Activated CD4-positive, CD25-positive, alpha-beta regulatory T cell treated with anti-CD3 and anti-CD28 coated beads, Interleukin-2, amount 50 U/mL, for 72 hours (primary cell): ENCODE results near the gene BRPF1.

ENCODE experiments used
- DNase-seq: peaks from one replicate; pipeline ENCODE4 v3.0.0; 2021

The BRPF1 gene

DNA sequence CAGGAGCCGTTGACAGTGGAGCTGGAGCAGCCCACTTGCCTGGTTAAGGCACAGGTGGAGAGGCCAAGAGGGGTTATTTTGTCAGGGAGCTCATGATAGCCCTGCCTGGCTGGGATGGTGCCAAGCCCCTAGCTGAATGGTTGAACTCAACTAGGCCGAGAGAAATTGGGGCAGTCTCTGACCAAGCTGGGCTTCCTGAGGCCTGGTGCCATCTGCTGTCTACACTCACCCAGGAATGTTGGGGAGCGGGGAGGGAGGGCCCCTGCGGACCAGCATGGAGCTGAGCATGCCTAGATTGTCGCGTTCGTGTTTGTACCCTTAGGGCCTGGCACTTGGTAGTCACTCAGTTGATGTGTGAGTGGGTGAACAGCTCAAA, 1.2 kb downstream of the BRPF1 start:
- no peak for DNase-seq

DNA sequence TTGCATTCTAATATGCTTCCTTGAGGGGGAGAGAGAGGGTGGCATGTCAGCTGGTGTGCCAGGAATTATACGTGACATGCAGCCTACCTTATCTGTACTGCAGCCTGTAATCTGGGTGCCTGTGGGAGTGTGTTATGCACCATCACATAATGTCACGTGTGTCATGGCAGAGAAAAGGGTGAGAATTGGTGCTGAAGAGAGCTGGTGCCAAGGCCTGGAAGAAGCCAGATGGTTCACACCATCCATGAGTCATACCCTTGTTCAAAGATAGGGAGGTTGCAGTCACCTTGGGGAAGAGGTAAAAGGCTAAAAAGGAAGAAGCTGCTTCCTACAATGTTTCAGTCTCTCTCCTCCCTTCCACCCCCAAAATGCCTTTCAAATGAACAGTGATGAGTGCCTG, 5.3 kb downstream of the BRPF1 start:
- DNase-seq = no peak

DNA sequence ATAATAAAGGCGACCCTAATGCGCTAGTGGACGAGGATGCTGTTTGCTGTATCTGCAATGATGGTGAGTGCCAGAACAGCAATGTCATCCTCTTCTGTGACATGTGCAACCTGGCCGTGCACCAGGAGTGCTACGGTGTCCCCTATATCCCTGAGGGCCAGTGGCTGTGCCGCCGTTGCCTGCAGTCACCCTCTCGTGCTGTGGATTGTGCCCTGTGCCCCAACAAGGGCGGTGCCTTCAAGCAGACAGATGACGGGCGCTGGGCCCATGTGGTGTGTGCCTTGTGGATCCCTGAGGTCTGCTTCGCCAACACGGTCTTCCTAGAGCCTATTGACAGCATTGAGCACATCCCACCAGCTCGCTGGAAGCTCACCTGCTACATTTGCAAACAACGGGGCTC, 7.6 kb downstream of the BRPF1 start:
- DNase-seq = no peak

DNA sequence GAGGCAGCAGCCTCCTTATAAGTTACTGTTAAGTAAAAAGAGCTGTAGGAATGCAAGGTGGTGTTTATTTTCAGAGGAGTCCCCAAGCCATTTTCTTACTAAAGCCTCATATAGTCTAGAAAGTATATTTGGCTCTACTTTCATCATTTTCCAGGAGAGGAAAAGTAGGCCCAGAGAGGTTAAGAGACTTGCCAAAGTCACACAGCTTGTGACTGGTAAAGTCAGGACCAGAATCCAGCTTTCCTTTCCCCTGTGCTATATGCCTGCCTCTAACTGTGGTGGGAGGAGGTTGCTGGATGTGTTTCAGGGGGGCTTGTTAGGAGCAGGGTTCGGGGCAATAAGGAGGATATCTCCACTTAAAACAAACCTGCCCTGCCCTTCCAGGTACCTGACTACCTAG, 11.0 kb downstream of the BRPF1 start:
- no peak for DNase-seq

DNA sequence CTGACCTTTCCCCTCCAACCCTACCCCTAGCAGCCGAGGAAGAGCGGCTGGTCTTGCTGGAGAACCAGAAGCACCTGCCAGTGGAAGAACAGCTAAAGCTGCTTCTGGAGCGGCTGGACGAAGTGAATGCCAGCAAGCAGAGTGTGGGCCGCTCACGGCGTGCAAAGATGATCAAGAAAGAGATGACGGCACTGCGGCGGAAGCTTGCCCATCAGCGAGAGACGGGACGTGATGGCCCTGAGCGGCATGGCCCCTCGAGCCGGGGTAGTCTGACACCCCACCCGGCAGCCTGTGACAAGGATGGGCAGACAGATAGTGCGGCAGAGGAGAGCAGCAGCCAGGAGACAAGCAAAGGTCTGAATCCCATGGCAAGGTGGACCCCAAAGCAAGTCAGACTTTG, 12.0 kb downstream of the BRPF1 start:
- no peak for DNase-seq

DNA sequence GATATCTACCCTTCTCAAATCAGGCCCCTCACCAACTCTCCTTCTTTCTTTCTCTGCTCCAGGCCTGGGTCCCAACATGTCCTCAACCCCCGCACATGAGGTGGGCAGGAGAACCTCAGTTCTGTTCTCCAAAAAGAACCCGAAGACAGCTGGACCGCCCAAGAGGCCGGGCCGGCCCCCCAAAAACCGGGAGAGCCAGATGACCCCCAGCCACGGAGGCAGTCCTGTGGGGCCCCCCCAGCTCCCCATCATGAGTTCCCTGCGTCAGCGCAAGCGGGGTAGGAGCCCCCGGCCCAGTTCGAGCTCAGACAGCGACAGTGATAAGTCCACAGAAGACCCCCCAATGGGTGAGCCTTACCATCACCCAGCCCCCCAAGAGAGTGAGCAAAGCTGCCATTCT, 12.6 kb downstream of the BRPF1 start:
- DNase-seq = no peak

DNA sequence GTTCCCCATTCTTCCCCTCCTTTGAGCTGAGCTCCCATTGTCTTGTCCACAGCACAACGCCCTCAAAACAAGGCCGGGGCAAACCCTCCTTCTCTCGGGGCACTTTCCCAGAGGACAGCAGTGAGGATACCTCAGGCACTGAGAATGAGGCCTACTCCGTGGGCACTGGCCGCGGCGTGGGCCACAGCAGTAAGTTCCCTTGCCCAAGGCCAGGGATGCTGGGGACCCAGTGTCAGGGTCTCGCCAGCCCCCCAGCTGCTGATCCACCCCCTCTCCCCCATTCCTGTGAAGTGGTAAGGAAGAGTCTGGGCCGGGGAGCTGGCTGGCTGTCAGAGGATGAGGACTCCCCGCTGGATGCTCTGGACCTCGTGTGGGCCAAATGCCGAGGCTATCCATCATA, 14.0 kb downstream of the BRPF1 start:
- no peak for DNase-seq

DNA sequence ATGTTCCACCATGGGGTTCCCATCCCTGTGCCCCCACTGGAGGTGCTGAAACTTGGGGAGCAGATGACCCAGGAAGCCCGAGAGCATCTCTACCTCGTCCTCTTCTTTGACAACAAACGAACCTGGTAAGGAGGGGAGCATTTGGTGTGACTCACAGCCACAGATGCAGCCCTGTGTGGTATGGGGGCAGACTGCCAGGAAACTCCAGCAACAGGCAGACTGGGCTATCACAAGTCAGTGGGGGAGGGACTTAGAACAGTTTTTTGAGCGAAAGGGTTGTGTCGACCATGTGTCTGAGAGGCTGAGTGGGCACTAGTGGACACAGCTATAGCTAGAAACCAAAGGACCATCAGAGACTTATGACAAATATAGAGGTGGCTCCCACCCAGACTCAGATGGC, 14.8 kb downstream of the BRPF1 start:
- no peak for DNase-seq

DNA sequence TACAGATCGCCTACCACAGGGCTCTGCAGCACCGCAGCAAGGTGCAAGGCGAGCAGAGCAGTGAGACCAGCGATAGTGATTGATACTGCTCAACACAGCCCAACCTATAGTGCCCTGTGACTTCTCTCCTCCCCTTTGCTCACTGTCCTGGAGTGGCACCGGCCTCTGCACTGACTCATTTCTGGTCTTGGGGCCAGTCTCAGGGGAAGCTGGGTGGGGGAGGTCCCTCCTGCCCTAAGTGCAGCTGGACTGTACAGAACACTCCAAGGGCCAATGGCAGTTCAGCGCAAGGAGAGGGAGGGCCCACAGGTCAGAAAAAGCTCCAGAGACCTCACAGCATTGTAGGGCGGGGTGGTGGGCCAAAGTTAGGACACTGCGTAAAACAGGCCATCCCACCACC, 15.7 kb downstream of the BRPF1 start:
- no peak for DNase-seq

DNA sequence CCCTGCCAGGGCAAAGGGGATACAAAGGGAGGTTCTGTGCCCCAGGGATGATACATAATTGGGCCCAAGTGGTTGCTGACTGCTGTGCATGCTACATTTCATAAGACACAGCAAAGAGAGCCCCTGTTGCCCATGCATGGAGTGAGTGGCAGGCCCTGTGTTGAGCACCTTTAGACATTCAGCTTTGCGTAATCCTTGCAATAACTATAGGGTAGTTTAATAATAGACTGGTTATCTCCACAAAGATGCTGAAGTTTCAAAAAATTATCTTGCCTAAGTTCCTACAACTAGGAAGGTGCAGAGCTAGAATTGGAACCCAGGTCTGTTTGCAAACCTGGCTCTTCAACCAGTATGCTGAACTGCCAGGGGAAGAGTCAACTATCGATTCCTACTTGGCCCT, 16.5 kb downstream of the BRPF1 start:
- DNase-seq = no peak

DNA sequence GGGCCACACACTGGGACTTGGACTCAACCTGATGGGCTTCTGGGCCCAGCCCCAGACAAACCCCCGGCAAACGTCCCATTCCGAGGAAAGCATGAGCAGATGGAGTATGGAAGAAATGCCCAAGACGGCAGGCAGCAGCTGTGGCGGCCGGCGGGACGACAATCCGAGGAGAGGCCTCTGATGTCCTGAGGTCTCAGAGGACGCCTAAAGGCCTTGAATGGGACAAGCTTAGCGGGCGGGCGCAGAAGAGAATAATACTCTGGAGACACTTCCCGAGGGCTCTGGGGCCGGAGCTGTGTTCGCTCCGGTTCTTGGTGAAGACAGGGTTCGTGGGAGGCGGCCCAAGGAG, 17.7 kb downstream of the BRPF1 start:
- DNase-seq = no peak

DNA sequence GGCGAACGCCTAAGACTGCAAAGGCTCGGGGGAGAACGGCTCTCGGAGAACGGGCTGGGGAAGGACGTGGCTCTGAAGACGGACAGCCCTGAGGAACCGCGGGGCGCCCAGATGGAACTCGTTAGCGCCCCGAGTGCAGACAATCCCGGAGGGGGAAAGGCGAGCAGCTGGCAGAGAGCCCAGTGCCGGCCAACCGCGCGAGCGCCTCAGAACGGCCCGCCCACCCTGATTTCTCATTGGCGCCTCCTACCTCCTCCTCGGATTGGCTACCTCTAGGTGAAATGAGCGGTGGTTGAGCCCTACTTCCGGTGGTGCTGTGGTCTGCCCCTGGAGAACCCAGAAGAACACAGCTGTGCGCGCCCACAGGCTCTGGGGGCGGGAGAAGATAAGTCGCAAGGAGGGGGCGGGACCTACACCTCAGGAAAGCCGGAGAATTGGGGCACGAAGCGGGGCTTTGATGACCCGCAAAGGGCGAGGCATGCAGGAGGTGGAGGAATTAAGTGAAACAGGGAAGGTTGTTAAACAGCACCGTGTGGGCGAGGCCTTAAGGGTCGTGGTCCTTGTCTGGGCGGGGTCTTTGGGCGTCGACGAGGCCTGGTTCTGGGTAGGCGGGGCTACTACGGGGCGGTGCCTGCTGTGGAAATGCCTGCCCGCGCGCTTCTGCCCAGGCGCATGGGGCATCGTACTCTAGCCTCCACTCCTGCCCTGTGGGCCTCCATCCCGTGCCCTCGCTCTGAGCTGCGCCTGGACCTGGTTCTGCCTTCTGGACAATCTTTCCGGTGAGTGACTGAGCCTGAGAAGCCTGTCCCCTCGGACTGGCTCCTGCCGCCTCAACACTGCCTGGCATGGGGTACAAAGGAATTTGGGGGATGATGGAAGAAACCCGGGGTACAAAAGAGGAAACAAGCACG, 18.4 kb downstream of the BRPF1 start, which contains the start of gene OGG1:
Gene OGG1, plus strand, starts transcription at position 308 of the 911 bp plus-strand sequence. Its CDS starts 335 bp downstream, at position 643.
- peak; percentile 92 for DNase-seq

DNA sequence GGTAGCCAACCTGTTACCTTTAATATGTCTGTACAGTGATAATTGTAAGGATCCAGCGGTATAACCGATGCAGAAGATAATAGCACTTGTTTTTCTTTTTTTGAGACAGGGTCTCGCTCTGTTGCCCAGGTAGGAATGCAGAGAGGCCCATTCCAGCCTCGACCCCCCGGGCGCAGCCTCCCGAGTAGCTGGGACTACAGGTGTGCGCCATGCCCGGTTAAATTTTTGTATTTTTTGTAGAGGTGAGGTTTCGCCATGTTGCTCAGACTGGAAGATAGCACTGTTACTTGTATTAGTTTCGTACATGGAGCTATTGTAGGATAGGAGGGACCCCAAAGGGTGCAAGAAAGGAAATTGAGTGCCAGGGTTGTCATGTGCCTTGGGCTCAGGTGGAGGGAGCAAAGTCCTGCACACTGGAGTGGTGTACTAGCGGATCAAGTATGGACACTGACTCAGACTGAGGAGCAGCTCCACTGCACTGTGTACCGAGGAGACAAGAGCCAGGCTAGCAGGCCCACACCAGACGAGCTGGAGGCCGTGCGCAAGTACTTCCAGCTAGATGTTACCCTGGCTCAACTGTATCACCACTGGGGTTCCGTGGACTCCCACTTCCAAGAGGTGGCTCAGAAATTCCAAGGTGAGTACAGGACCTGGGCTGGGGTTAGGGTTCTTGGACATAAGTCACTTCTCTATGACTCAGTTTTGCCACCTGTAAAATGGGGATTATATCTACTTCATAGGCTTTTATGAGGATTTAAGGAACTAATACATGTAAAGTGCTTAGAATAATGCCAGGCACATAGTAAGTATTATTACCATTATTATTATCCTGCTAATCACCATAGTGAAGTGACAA, 19.2 kb downstream of the BRPF1 start:
- DNase-seq = no peak

DNA sequence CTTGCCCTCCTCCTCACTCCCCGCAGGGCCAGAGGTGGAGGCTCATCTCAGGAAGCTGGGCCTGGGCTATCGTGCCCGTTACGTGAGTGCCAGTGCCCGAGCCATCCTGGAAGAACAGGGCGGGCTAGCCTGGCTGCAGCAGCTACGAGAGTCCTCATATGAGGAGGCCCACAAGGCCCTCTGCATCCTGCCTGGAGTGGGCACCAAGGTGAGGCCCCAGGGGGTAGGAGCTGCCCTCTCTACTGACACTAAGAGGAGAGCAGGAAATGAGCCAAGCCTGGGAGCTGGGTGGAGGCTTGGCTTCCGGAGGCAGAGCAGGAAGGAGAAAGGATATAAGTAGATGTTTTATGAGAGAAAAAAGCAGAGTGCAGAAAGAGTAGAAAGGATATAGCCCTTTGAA, 23.1 kb downstream of the BRPF1 start:
- no peak for DNase-seq

DNA sequence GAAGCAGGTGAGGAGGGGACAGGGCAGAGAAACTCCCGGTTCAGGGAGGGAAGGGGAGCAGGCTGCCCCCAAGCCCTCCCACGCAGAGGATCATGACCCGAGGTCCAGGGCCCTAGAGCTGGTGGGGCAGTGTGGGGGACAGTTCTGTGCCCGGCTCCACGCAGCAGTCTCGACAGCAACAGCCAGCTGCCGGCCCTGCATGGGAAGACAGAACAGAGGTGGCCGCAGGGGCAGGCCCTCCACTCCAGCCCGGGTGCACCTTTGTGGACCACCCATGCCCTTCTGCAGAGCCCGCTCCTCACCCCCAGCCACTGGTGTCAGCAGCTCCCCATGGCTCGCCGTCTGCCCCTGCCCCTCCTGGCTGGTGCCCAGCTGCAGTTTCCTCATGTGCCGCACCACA, 25.9 kb downstream of the BRPF1 start:
- DNase-seq = no peak

DNA sequence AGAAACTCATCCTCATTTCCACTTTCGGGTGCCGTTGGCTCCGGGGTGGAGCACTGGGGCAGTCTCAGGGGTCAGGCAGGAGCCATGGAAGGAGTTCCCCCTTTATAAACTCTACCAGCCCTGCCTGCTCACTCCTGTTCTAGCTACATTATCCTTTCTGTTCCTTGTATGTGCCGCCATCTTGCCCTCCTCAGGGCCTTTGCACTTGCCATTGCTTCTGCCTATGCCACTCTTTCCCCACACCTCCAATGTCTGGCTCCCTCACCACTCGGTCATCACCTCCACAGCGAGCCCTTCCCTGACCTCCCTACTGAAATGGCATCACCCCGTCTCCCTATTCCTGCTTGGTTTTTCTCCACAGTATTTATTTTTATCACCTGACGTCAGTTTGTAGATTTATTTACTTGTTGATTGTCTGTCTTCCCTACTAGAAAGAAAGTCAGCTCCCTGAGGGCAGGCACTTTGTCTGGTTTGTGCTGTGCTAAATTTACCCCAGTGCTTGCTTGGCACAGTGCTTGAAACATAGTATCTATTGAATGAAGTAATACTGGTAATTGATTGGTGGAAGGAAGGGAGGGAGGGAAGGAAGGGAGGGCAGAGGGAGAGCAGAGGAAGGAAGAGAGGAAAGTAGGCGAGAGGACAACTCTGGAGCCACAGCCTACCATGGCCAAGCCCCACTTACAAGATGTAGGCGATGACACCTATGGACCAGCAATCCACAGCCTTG, 29.4 kb downstream of the BRPF1 start:
- DNase-seq = no peak

DNA sequence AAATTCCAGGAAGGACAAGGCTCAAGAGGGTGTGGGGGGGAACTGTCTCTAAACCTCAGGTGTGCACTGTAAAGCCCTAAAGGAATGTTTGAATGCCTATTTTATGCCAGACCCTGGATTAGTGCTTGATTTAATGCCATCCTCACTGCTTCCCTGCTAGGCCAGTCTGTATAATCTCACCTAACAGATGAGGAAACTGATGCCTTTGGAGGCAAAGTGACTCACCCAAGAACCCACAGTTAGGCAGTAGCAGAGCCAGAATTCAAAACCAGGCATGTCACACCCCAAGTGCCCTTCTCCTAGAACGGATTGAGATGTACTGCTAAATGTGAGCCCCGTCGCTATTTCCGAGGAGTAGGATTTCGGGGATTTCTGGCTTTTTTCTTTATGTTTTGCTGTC, 30.4 kb downstream of the BRPF1 start:
- no peak for DNase-seq

DNA sequence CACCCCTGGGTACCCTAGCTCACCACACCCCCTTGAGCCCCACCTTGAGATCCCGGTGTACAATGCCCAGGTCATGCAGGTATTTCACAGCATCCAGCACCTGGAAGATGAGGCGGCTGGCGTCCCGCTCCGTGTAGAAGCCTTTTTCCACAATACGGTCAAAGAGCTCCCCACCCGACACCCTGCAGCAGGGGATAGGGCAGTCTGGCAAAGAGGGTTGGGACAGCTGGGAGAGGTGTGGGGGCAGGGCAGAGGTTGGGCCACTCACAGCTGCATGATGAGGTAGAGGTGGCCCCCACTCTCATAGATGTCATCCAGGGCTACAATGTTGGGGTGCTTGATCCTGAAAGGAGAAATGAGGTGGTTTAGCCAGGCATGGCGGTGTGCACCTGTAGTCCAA, 31.3 kb downstream of the BRPF1 start:
- no peak for DNase-seq

DNA sequence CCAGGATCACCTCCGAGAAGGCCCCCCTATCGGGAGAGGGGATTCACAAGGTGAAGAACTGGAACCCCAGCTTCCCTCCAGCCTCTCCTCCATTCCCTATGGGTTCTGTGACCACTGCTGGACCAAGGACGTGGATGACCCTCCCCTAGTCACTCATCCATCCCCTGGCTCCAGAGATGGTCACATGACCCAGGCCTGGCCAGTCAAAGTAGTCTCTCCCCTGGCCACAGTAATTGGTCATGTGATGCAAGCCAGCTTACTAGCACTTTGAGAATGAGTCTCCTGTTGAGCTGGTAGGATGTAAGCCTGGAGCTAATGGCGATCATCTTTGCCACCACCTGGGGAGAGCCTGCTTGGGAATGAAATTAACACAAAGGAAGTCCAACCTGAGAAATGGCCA, 34.3 kb downstream of the BRPF1 start:
- no peak for DNase-seq

DNA sequence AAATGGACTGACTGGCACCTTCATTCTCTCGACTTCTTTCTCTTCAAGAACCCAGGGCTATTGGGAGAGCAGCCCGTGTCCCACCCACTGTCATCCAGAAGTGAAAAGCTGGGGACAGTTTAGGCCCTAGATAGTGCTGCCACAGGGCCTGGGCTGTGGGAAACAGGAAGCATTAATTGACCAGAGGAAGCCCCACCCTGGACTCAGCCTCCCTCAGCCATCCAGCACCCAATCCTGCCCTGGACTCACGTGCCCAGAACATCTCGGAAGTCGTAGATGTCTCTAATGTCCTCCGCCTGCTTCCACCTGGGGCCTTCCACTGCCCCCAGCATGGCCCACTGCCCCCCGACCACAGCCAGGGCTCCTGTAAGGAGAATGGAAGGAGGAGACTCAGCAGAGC, 35.9 kb downstream of the BRPF1 start:
- no peak for DNase-seq

DNA sequence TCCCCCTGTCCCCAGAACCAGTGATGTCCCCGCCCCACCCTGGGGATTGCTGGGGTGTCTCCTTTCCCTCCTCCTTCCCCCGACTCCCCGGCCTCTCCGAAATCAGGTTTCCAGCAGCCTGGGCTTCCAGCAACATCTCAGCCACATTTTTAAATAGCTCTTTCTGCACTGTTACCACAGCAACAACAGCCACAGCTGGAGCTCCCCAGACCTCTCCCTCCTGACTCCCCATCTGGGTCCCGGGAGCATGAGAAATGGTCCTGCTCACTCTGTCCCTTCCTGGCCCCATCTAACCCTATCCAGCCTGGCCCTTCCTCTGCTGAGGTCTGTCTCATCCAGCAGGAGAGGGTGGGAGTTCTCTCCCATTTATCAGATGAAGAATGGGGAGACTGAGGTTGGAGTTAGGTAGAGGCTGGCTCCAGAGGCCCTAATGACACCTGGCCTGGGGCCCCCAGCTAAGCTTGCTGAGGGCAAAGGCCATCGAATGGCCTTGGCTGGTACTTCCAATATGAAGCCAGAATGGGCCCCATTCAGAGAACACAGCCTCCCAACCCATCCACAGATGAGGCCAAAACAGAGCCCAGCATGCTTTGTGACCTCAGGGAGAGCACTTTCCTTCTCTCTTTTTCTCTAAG, 36.7 kb downstream of the BRPF1 start:
- DNase-seq = no peak

DNA sequence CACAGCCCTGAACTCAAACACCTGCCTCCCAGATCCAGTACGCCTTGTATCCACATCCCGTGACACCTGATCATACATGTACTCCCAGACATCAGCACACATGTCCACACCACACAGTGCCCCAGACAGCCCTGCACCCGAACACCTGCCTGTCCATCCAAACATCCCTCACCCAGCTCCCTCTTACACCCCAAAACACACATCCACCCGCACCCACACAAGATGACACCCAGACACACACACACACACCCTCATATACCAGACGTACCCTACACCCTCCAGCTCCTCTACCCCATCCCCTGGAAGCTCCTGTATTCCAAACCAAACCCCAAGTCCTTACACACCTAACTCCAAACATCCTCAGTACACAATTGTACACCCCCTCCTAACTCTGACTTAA, 37.5 kb downstream of the BRPF1 start:
- DNase-seq = no peak
